Transverse colon (tissue), 4 donors: ENCODE results near the gene NRXN2. TPM values are rescaled to one million over a fixed set of nuclear protein-coding genes. Genes with fewer than 3 reads are reported as not detected.

Experiments
- DNase-seq: peaks from one replicate; pipeline ENCODE4 v3.0.0-alpha.2; 2019
- H3K27ac ChIP-seq, 4 donors: fragments of 200-600 bp; sonication (generic); 2 replicates each; pipeline ENCODE4 v1.5.1; 2016 to 2018; ENCODE audit warnings: inconsistent platforms in 4 of 4
- H3K27me3 ChIP-seq: fragments of 200-600 bp; sonication (generic); 2 replicates; pipeline ENCODE4 v1.5.1; 2017; ENCODE audit warnings: inconsistent platforms
- H3K36me3 ChIP-seq, 4 donors: fragments of 200-600 bp; sonication (generic); 2 replicates each; pipeline ENCODE4 v1.5.1; 2017 to 2019; ENCODE audit warnings: inconsistent platforms in 4 of 4
- H3K4me1 ChIP-seq, 4 donors: fragments of 200-600 bp; sonication (generic); 2 replicates each; pipeline ENCODE4 v1.5.1; 2017 to 2020; ENCODE audit warnings: inconsistent platforms in 4 of 4
- H3K4me3 ChIP-seq, 4 donors: fragments of 200-600 bp; sonication (generic); 1 replicate in 1 of 4; 2 replicates in 3 of 4; pipeline versions ENCODE4 v1.5.1 to v1.6.1; 2017 to 2019; ENCODE audit warnings: inconsistent platforms in 4 of 4
- H3K9me3 ChIP-seq, 2 donors: fragments of 200-600 bp; sonication (generic); 2 replicates each; pipeline ENCODE4 v1.5.1; 2017 to 2019; ENCODE audit warnings: inconsistent platforms in 2 of 2
- EP300 ChIP-seq: sonication (generic); formaldehyde crosslinking; IDR thresholded peaks from one replicate; pipeline ENCODE4 v1.6.1; 2017; ENCODE audit warnings: antibody characterized with exemption, low read depth
- POLR2A ChIP-seq: fragments of 450-650 bp; IDR thresholded peaks from one replicate; pipeline ENCODE4 v1.6.1; 2016; ENCODE audit warnings: antibody characterized with exemption, mild to moderate bottlenecking, moderate library complexity
- POLR2AphosphoS5 ChIP-seq, 3 donors: sonication (generic); formaldehyde crosslinking; IDR thresholded peaks; one replicate each; pipeline ENCODE4 v1.6.1; 2016; ENCODE audit warnings: antibody characterized with exemption in 3 of 3
- WGBS, 2 donors: methylation state at CpG; one replicate each; pipeline ENCODE4 v1.1.5; 2018; ENCODE audit warnings: low coverage in 1 of 2; 5-methylcytosine and 5-hydroxymethylcytosine counted together
- in situ Hi-C, 4 donors: fragments of 200-750 bp; cut with MboI; loops; one replicate each; pipeline versions ENCODE4 v1.15.0 to v1.15.1; 2017; ENCODE audit warnings: low sequenced_read_pairs in 3 of 4, low pct_ligation_motif_present in 1 of 4, low pct_unique_long_range_greater_than_20kb in 1 of 4
- intact Hi-C: fragments of 100-400 bp; cut with DNase I; formaldehyde crosslinking; loops from one replicate; pipeline ENCODE4 v1.15.1; 2023; ENCODE audit warnings: low total_unique reads
- total RNA-seq, 4 donors: library from RNA; depleted of rRNA; stranded (reverse); fragments of >200 nt; gene quantifications; one replicate each; pipeline ENCODE4 v1.1.0, GENCODE V29; 2016
- TF ChIP-seq, protein P1 (sequence below), 5 experiments: fragments of 200-600 bp in 3 of 5; fragments of 450-650 bp in 2 of 5; sonication (generic) in 3 of 5; IDR thresholded peaks; 1 replicate in 2 of 5; 2 replicates in 3 of 5; pipeline ENCODE4 v1.5.1; 2016 to 2017; ENCODE audit warnings: antibody characterized with exemption in 5 of 5, inconsistent platforms in 3 of 5, mild to moderate bottlenecking in 2 of 5, moderate library complexity in 1 of 5

Gene NRXN2
- total RNA-seq, 4 donors from 2014 or later, result 2.9 to 7.4 (median 6.8) TPM

DNA sequence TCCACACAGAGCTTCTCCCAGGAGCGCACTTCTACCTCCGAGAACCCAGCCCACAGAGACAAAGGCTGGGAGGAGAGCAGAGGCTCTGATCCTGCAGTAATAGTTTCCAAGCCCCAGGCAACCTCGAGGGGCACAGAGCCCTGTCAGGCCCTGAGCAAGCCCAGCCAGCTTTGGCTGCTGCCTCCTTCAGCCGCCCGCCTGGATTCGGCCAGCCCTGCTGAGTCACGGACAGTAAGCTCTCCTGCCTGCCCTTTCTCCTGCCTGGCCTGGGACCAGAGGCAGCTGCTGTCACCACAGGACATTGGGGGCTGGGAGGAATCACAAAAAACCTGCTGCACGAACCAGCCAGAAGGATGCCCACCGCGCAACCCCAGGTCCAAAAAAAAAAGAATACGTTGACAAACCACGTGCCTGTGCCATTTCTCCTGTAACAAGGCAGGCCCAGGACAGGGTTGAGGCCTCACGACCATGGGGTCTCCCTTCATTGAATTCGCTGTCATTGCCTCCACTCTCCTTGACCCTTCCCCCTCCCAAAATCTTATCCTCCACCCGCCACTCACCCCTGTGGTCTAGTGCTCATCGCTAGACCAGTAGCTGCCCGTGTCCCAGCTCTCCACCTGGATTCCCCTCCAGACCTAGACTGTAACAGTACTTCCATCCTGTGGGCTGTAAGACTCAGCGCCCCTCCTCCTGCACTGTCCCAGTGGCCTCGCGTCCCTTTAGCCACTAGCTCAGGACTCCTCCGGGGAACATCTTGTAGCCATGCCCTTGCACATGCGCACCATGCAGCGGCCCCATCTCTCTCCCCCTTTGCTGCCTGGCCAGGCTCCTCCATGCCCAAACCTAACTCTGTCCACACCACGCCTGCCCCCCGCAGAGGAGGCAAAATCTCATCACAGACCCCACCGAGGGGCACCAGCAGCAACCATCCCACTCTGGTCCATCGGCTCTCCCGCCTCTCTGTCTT, 139.4 kb downstream of the NRXN2 start:
- 83 to 93% methylated on average over 11 to 28 of the region's 28 CpGs for WGBS, 2 donors

DNA sequence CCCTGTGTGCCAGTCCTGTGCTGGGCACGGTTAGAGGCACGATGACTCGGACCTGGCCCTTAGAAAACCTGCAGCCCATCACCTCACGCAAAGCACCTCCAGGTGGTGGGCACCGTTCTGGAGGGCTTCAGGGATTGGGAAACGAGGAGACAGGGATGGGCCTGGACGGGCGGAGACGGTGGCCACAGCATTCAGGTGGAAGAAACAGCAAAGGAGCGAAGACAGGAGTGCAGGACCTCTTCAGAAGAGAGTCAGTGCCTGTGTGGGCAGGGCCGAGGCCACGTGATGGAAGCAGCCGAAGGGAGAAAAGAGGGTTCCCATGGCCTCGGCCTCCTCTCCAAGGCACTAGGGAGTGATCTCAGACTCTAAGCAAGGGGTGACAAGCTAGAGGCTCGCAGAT, 140.1 kb downstream of the NRXN2 start:
- Histone ChIP-seq H3K9me3 (no peaks in the 10 kb centered on the region), H3K27me3 (no peaks in the 10 kb centered on the region), H3K4me1 (no peaks in the 10 kb centered on the region), H3K4me3 (no peak overlapping the region), H3K27ac (no peak overlapping the region), H3K36me3 (no peaks in the 10 kb centered on the region)
- in situ Hi-C loops, result no loop called here
- no peak for DNase-seq
- TF ChIP-seq POLR2A, result no peak
- no peak for TF ChIP-seq POLR2AphosphoS5 (IDR thresholded peaks at IDR 0.05)
- WGBS, 2 donors, result 91 to 95% methylated on average over 8 to 15 of the region's 15 CpGs
- intact Hi-C loops, result no loop called here

More for the DNA sequence above, 139.4 kb downstream of the NRXN2 start:
- no peak for TF ChIP-seq POLR2AphosphoS5 (IDR thresholded peaks at IDR 0.05)
- TF ChIP-seq, protein P1, sequence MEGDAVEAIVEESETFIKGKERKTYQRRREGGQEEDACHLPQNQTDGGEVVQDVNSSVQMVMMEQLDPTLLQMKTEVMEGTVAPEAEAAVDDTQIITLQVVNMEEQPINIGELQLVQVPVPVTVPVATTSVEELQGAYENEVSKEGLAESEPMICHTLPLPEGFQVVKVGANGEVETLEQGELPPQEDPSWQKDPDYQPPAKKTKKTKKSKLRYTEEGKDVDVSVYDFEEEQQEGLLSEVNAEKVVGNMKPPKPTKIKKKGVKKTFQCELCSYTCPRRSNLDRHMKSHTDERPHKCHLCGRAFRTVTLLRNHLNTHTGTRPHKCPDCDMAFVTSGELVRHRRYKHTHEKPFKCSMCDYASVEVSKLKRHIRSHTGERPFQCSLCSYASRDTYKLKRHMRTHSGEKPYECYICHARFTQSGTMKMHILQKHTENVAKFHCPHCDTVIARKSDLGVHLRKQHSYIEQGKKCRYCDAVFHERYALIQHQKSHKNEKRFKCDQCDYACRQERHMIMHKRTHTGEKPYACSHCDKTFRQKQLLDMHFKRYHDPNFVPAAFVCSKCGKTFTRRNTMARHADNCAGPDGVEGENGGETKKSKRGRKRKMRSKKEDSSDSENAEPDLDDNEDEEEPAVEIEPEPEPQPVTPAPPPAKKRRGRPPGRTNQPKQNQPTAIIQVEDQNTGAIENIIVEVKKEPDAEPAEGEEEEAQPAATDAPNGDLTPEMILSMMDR (IDR thresholded peaks at IDR 0.05), result no peak
- no peak for TF ChIP-seq POLR2A
- TF ChIP-seq EP300, result no peak
- intact Hi-C loops, result no loop called here
- no peaks in the 10 kb centered on the region for H3K27me3 ChIP-seq
- no peak overlapping the region for H3K27ac ChIP-seq
- H3K9me3 ChIP-seq, result no peaks in the 10 kb centered on the region
- no peaks in the 10 kb centered on the region for H3K36me3 ChIP-seq
- H3K4me3 ChIP-seq, result no peak overlapping the region
- in situ Hi-C loops, result no loop called here
- DNase-seq, result no peak
- no peaks in the 10 kb centered on the region for H3K4me1 ChIP-seq

DNA sequence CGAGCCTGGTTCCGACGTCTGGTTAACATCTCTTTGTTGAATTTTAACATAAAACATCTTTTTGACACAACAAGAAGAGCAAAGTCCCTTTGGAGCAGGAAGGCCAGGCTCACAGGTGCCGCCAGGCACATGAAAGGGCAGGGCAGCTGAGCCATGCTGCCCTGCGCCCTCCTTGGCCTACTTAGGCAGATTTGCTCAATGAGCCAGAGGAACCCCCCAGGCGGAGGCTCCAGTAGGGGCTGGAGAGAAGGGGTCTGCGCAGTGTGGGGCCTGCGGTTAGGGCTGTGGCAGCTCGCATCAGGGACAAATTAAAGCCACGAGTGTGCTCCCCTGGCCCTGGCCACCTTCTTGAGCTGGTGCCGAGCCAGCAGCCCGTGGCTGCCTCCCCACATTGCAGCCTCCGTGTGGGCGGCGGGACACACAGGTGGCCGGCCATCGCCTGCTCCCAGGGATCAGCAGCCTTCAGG, 141.9 kb downstream of the NRXN2 start:
- 47 to 77% methylated on average over 5 to 17 of the region's 17 CpGs for WGBS, 2 donors

DNA sequence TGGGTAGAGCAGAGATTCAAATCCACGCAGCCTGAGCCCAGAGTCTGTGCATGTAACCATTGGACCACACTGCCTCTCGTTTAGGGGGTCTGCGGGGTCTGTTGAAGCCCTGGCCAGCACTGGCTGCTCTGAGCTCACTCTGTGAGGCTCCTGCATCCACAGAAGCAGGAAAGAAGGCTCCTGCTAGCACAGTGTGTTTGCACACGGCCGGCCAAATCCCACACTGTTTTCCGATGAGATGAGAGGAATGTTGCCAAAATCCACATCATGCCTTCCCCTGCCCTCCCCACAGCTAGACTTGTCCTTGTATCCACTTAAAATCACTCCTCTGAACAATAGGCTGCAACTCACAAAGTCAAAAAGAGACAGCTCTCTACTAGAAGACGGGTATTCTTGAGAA, 142.6 kb downstream of the NRXN2 start:
- Histone ChIP-seq H3K4me3 (no peak overlapping the region), H3K27me3 (no peaks in the 10 kb centered on the region), H3K4me1 (no peaks in the 10 kb centered on the region), H3K27ac (no peak overlapping the region), H3K9me3 (no peaks in the 10 kb centered on the region), H3K36me3 (no peaks in the 10 kb centered on the region)
- TF ChIP-seq EP300, result no peak
- TF ChIP-seq, protein P1 (IDR thresholded peaks at IDR 0.05), result no peak
- TF ChIP-seq POLR2A, result no peak
- no peak for TF ChIP-seq POLR2AphosphoS5 (IDR thresholded peaks at IDR 0.05)
- intact Hi-C loops (no loop called here), in situ Hi-C loops (no loop called here)
- WGBS, 2 donors, result 20 to 43% methylated on average over 1 to 7 of the region's 7 CpGs
- DNase-seq, result no peak

More for the DNA sequence above, 141.9 kb downstream of the NRXN2 start:
- in situ Hi-C loops, result no loop called here
- TF ChIP-seq, protein P1 (IDR thresholded peaks at IDR 0.05), result no peak
- TF ChIP-seq POLR2AphosphoS5 (IDR thresholded peaks at IDR 0.05) (no peak), EP300 (no peak), POLR2A (no peak)
- DNase-seq, result no peak
- intact Hi-C loops, result no loop called here
- H3K4me1 ChIP-seq, result no peaks in the 10 kb centered on the region
- H3K27ac ChIP-seq, result no peak overlapping the region
- H3K27me3 ChIP-seq, result no peaks in the 10 kb centered on the region
- H3K9me3 ChIP-seq, result no peaks in the 10 kb centered on the region
- H3K36me3 ChIP-seq, result no peaks in the 10 kb centered on the region
- H3K4me3 ChIP-seq, result no peak overlapping the region
